ENCODE results near the gene ADCY3. TPM values are rescaled to one million over a fixed set of nuclear protein-coding genes. Genes with fewer than 3 reads are reported as not detected.

Gene ADCY3
- 1 to 10 TPM; 5.4 to 9.2 (median 7.6) TPM for total RNA-seq
- 18.5 TPM for total RNA-seq (2013)

GRCh38 chr2:24920098-24920808 is at the start of gene ADCY3:
Gene ADCY3, minus strand, starts transcription at chr2:24920237. Its CDS starts 1,250 bp downstream, at chr2:24918987.
- no peaks in the 10 kb centered on the region for H3K36me3 ChIP-seq (ENCODE audit: control insufficient read depth, insufficient read depth, low read length)
- intact Hi-C loops (cut with micrococcal nuclease), result no loop called here
- Mint-ChIP-seq H3K4me3 (peak within 1 kb of the TSS; percentile 85), H3K27me3 (ENCODE audit: low read depth in 2 of 2) (peaks cover 6 to 8% of the 10 kb centered on the region in 2 donors), H3K9me3 (no peaks in the 10 kb centered on the region), H3K27ac (peak within 1 kb of the TSS; percentile 58 to 63), H3K4me1 (peaks cover 25 to 36% of the 10 kb centered on the region in 2 donors), H3K36me3 (no peaks in the 10 kb centered on the region)
- H3K4me1 ChIP-seq (ENCODE audit: control insufficient read depth, insufficient read depth, low read length), result peaks cover 34% of the 10 kb centered on the region
- no peaks in the 10 kb centered on the region for H3K27me3 ChIP-seq (ENCODE audit: control insufficient read depth, insufficient read depth, low read length)
- H3K4me3 ChIP-seq (ENCODE audit: low read length), result peak within 1 kb of the TSS; percentile 34
- H3K9me3 ChIP-seq (ENCODE audit: control insufficient read depth, insufficient read depth, low read length), result no peaks in the 10 kb centered on the region
- no peak for TF ChIP-seq CTCF (IDR thresholded peaks at IDR 0.05)
- H3K27ac ChIP-seq (ENCODE audit: low read length), result no peak within 1 kb of the TSS
- peak; percentile 41 to 78 for DNase-seq
- WGBS (ENCODE audit: insufficient coverage), result under 1% methylated on average over 103 of the region's 103 CpGs
- ATAC-seq, result peak; percentile 69 to 72 (median 71)

- no CpG with 5 or more reads among the region's 1 CpG for WGBS (ENCODE audit: insufficient coverage)
- Histone ChIP-seq H3K27ac (ENCODE audit: low read length) (no peak overlapping the region), H3K4me1 (ENCODE audit: control insufficient read depth, insufficient read depth, low read length) (peaks cover 13% of the 10 kb centered on the region), H3K9me3 (ENCODE audit: control insufficient read depth, insufficient read depth, low read length) (no peaks in the 10 kb centered on the region), H3K27me3 (ENCODE audit: control insufficient read depth, insufficient read depth, low read length) (no peaks in the 10 kb centered on the region), H3K4me3 (ENCODE audit: low read length) (no peak overlapping the region), H3K36me3 (ENCODE audit: control insufficient read depth, insufficient read depth, low read length) (peaks cover 10% of the 10 kb centered on the region)
- peaks cover 20 to 24% of the 10 kb centered on the region in 2 donors for H3K4me1 Mint-ChIP-seq
- intact Hi-C loops (cut with micrococcal nuclease), result loop anchor here (5.0 to 10.0 kb wide), 3 partner anchors 175 to 1378 kb away; partner anchors contain the start of genes ADGRF3, ASXL2, CENPO and PTRHD1
- no peaks in the 10 kb centered on the region for H3K27me3 Mint-ChIP-seq (ENCODE audit: low read depth in 2 of 2)
- ATAC-seq (no peak), DNase-seq (no peak)
- no peak overlapping the region for H3K4me3 Mint-ChIP-seq
- no peak for TF ChIP-seq CTCF (IDR thresholded peaks at IDR 0.05)
- peaks cover 1% of the 10 kb centered on the region for H3K36me3 Mint-ChIP-seq
- H3K9me3 Mint-ChIP-seq, result no peaks in the 10 kb centered on the region
- peak overlapping the region in 1 of 2 donors; percentile 100 for H3K27ac Mint-ChIP-seq
Measured at GRCh38 chr2:24969784-24970183, 49.7 kb upstream of the ADCY3 start.

GRCh38 chr2:24961903-24962302 is 41.9 kb upstream of the ADCY3 start:
- DNase-seq, result no peak
- Mint-ChIP-seq H3K27ac (no peak overlapping the region), H3K9me3 (no peaks in the 10 kb centered on the region), H3K36me3 (peaks cover 16% of the 10 kb centered on the region), H3K4me1 (peaks cover 0 to 12% of the 10 kb centered on the region in 2 donors), H3K4me3 (no peak overlapping the region), H3K27me3 (ENCODE audit: low read depth in 2 of 2) (no peaks in the 10 kb centered on the region)
- TF ChIP-seq CTCF (IDR thresholded peaks at IDR 0.05), result no peak
- Histone ChIP-seq H3K36me3 (ENCODE audit: control insufficient read depth, insufficient read depth, low read length) (peaks cover 49% of the 10 kb centered on the region), H3K4me3 (ENCODE audit: low read length) (no peak overlapping the region), H3K9me3 (ENCODE audit: control insufficient read depth, insufficient read depth, low read length) (no peaks in the 10 kb centered on the region), H3K4me1 (ENCODE audit: control insufficient read depth, insufficient read depth, low read length) (no peaks in the 10 kb centered on the region), H3K27me3 (ENCODE audit: control insufficient read depth, insufficient read depth, low read length) (no peaks in the 10 kb centered on the region), H3K27ac (ENCODE audit: low read length) (no peak overlapping the region)
- 91% methylated on average over 1 of the region's 1 CpG for WGBS (ENCODE audit: insufficient coverage)
- intact Hi-C loops (cut with micrococcal nuclease), result no loop called here
- ATAC-seq, result no peak
